HL-60 (cell line): ENCODE measurements around the gene XYLB.

Experiments used
- DNase-seq, 2 experiments: peaks; one replicate each; pipeline ENCODE4 v3.0.0-alpha.2; 2010 to 2020; ENCODE audit warnings: low read depth in 1 of 2, low spot score in 1 of 2
- H3K27ac ChIP-seq: fragments of 250-450 bp; sonication (Bioruptor Pico); replicated peaks from 2 replicates; pipeline ENCODE4 v1.5.1; 2020; ENCODE audit warnings: mild to moderate bottlenecking, moderate library complexity
- H3K27me3 ChIP-seq: fragments of 250-450 bp; sonication (Bioruptor Pico); 2 replicates; pipeline ENCODE4 v1.5.1; 2021; ENCODE audit warnings: mild to moderate bottlenecking, moderate library complexity; ENCODE audit not compliant: insufficient read depth, poor library complexity, severe bottlenecking
- H3K4me3 ChIP-seq: replicated peaks from 2 replicates; pipeline ENCODE4 v1.5.1; 2011; ENCODE audit warnings: mild to moderate bottlenecking, control low read depth, low read length; ENCODE audit not compliant: insufficient read depth
- CTCF ChIP-seq: IDR thresholded peaks from one replicate; pipeline ENCODE4 v1.5.1; 2011; ENCODE audit warnings: low read length, control low read depth, inconsistent platforms; ENCODE audit not compliant: insufficient read depth
- GABPA ChIP-seq: IDR thresholded peaks from 2 replicates; pipeline ENCODE4 v1.6.1; 2012; ENCODE audit warnings: low read depth
- POLR2AphosphoS5 ChIP-seq: IDR thresholded peaks from 2 replicates; pipeline ENCODE4 v1.6.1; 2012; ENCODE audit warnings: low read depth
- REST ChIP-seq: IDR thresholded peaks from 2 replicates; pipeline ENCODE4 v1.6.1; 2012; ENCODE audit warnings: low read depth; ENCODE audit not compliant: insufficient replicate concordance
- SPI1 ChIP-seq: IDR thresholded peaks from 2 replicates; pipeline ENCODE4 v1.6.1; 2012; ENCODE audit warnings: low read depth, mild to moderate bottlenecking, borderline replicate concordance

The XYLB gene

GRCh38 chr3:38311476-38311875 lies 35.1 kb upstream of the XYLB start:
- Histone ChIP-seq H3K27ac (peak overlapping the region; percentile 27), H3K4me3 (no peak overlapping the region), H3K27me3 (no peaks in the 10 kb centered on the region)
- no peak for TF ChIP-seq POLR2AphosphoS5
- peak; percentile 20; the same call in 1 of the 2 replicates for TF ChIP-seq SPI1
- peak in 1 of 2 experiments; percentile 67 for DNase-seq

- Histone ChIP-seq H3K27ac (no peak overlapping the region; the same call in 1 of the 2 replicates), H3K27me3 (no peaks in the 10 kb centered on the region), H3K4me3 (no peak overlapping the region)
- DNase-seq: no peak
- TF ChIP-seq POLR2AphosphoS5 (no peak), SPI1 (no peak), REST (no peak), CTCF (no peak), GABPA (no peak)
Observed at GRCh38 chr3:38311941-38312340, 34.6 kb upstream of the XYLB start.

- TF ChIP-seq GABPA: no peak
- TF ChIP-seq REST: no peak
- no peak for DNase-seq
- no peak overlapping the region for H3K27ac ChIP-seq
- no peaks in the 10 kb centered on the region for H3K27me3 ChIP-seq
- H3K4me3 ChIP-seq: no peak overlapping the region
Observed at GRCh38 chr3:38312356-38312755, 34.2 kb upstream of the XYLB start.

- TF ChIP-seq POLR2AphosphoS5 (no peak), SPI1 (no peak), CTCF (no peak), REST (no peak), GABPA (no peak)
- DNase-seq: no peak
- H3K27me3 ChIP-seq: no peaks in the 10 kb centered on the region
- H3K4me3 ChIP-seq: no peak overlapping the region
- no peak overlapping the region for H3K27ac ChIP-seq
Observed at GRCh38 chr3:38313263-38313662, 33.3 kb upstream of the XYLB start.
